K562 (cell line): ENCODE measurements around the gene NOCT. TPM values are rescaled to one million over a fixed set of nuclear protein-coding genes. Genes with fewer than 3 reads are reported as not detected.
"Not testable (repeated sequence)": the region's sequence is repeated elsewhere in the genome, so short reads cannot be mapped to it uniquely, and the experiment has no call there.

Experiments
- ATAC-seq: fragments of 200-7000 bp; cut with Tn5 transposase; 3 replicates; pipeline ENCODE4 v1.9.1; 2020; ENCODE audit warnings: moderate library complexity
- BruUV-seq: library from RNA; stranded (reverse); fragments of 400-500 nt; replicated peaks from 2 replicates; lab custom pipeline; 2021; lab: Mats Ljungman, UMichigan
- CTCF ChIA-PET: fragments of 300-600 bp; formaldehyde crosslinking; extraction: SDS; loops from one replicate; lab custom pipeline; 2021; ENCODE audit warnings: low intra/inter-chr PET ratio; lab: Yijun Ruan, JAX
- POLR2A ChIA-PET: fragments of 300-600, 350-650 bp; sonication (Branson Sonifier 250); formaldehyde crosslinking; extraction: SDS; loops from one replicate; lab custom pipeline; 2021; ENCODE audit warnings: antibody characterized with exemption, inconsistent platforms; lab: Yijun Ruan, JAX
- DNase-seq, 4 experiments: peaks; one replicate each; pipeline versions ENCODE4 v3.0.0 to v3.0.0-alpha.2; 2011 to 2018; ENCODE audit warnings: low spot score in 3 of 4, mixed read lengths in 3 of 4; ENCODE audit errors: extremely low read depth in 1 of 4
- FAIRE-seq: peaks from 2 replicates; lab custom pipeline; 2011; peaks lifted over from hg19 to GRCh38; lab: Jason Lieb, UNC
- H2AFZ ChIP-seq: 2 replicates; pipeline ENCODE4 v1.6.0; 2011; ENCODE audit warnings: low read depth, low read length, control low read depth, inconsistent platforms
- H3K27ac ChIP-seq: fragments of 200-600 bp; 3 replicates; pipeline ENCODE4 v1.8.0; 2011; ENCODE audit warnings: low read depth, mild to moderate bottlenecking, control low read depth, inconsistent platforms, low read length, moderate library complexity, mixed read lengths; ENCODE audit errors: extremely low read depth
- H3K27me3 ChIP-seq, 2 experiments: fragments of 300-600 bp in 1 of 2; 2 replicates in 1 of 2; 3 replicates in 1 of 2; pipeline versions ENCODE4 v1.6.0 to v1.8.0; 2011; ENCODE audit warnings: inconsistent platforms in 2 of 2, low read length in 2 of 2, mild to moderate bottlenecking in 1 of 2, mixed read lengths in 1 of 2, moderate library complexity in 1 of 2; ENCODE audit not compliant: control insufficient read depth in 2 of 2, insufficient read depth in 2 of 2
- H3K36me3 ChIP-seq: fragments of 300-600 bp; 3 replicates; pipeline ENCODE4 v1.8.0; 2011; ENCODE audit warnings: mild to moderate bottlenecking, low read length, inconsistent platforms; ENCODE audit not compliant: control insufficient read depth, insufficient read depth
- H3K4me1 ChIP-seq, 2 experiments: fragments of 200-600 bp in 1 of 2; replicated peaks in 1 of 2; 2 replicates in 1 of 2; 3 replicates in 1 of 2; pipeline versions ENCODE4 v1.5.1 to v1.8.0; 2011; ENCODE audit warnings: inconsistent platforms in 2 of 2, low read length in 2 of 2, mild to moderate bottlenecking in 1 of 2, mixed read lengths in 1 of 2, moderate library complexity in 1 of 2; ENCODE audit not compliant: control insufficient read depth in 2 of 2, insufficient read depth in 2 of 2
- H3K4me2 ChIP-seq: 2 replicates; pipeline ENCODE4 v1.6.1; 2011; ENCODE audit warnings: low read length, control low read depth, inconsistent platforms, mixed read lengths; ENCODE audit not compliant: insufficient read depth
- H3K4me3 ChIP-seq: fragments of 200-600 bp; sonication (generic), shearing (Covaris generic); 2 replicates; pipeline ENCODE4 v1.5.1; 2016; ENCODE audit warnings: control low read depth, inconsistent platforms
- H3K79me2 ChIP-seq: fragments of 200-600 bp; 3 replicates; pipeline ENCODE4 v1.8.0; 2011; ENCODE audit warnings: low read length, inconsistent platforms; ENCODE audit not compliant: control insufficient read depth, insufficient read depth
- H3K9ac ChIP-seq, 2 experiments: 2 replicates each; pipeline versions ENCODE4 v1.6.0 to v1.6.1; 2011; ENCODE audit warnings: low read depth in 2 of 2, low read length in 2 of 2, control low read depth in 1 of 2, inconsistent platforms in 1 of 2, mild to moderate bottlenecking in 1 of 2, mixed read lengths in 1 of 2; ENCODE audit not compliant: insufficient read depth in 1 of 2
- H3K9me1 ChIP-seq: one replicate; pipeline ENCODE4 v1.6.0; 2011; ENCODE audit warnings: inconsistent platforms, mild to moderate bottlenecking, low read length, moderate library complexity; ENCODE audit not compliant: control insufficient read depth, insufficient read depth
- H3K9me3 ChIP-seq: replicated peaks from 2 replicates; pipeline ENCODE4 v1.5.1; 2011; ENCODE audit warnings: low read depth, low read length, inconsistent platforms; ENCODE audit not compliant: control insufficient read depth, insufficient read depth
- H4K20me1 ChIP-seq: replicated peaks from 2 replicates; pipeline ENCODE4 v1.6.1; 2011; ENCODE audit warnings: low read length, inconsistent platforms, mixed read lengths; ENCODE audit not compliant: control insufficient read depth, insufficient read depth
- JUN ChIP-seq, 2 experiments: sonication (generic) in 1 of 2; formaldehyde crosslinking in 1 of 2; IDR thresholded peaks; 2 replicates each; pipeline versions ENCODE4 v1.6.1 to v1.8.0; 2012 to 2022; ENCODE audit warnings: borderline replicate concordance in 2 of 2, mild to moderate bottlenecking in 2 of 2, improper control_type of control experiment in 1 of 2, low read depth in 1 of 2, low read length in 1 of 2, missing genetic modification reagents in 1 of 2
- RBM25 ChIP-seq: fragments of 200-400 bp; formaldehyde crosslinking; IDR thresholded peaks from 2 replicates; pipeline ENCODE4 v1.6.1; 2018; ENCODE audit warnings: low read length, low read depth, moderate library complexity; ENCODE audit not compliant: severe bottlenecking
- ZNF280A ChIP-seq: fragments of 450-650 bp; IDR thresholded peaks from 2 replicates; pipeline ENCODE4 v1.6.1; 2018; ENCODE audit warnings: mild to moderate bottlenecking, low read depth; ENCODE audit not compliant: partially characterized antibody
- ZNF311 ChIP-seq: fragments of 250-450 bp; sonication (Bioruptor Pico); IDR thresholded peaks from 2 replicates; pipeline ENCODE4 v1.4.0; 2020; ENCODE audit warnings: mild to moderate bottlenecking, moderate library complexity
- WGBS: fragments of 100-300 bp; shearing (Covaris generic); methylation state at CpG from one replicate; pipeline ENCODE4 v1.1.6; 2016; ENCODE audit warnings: low coverage, mixed read lengths; ENCODE audit not compliant: insufficient coverage; ENCODE audit errors: missing lambda C conversion rate; 5-methylcytosine and 5-hydroxymethylcytosine counted together
- in situ Hi-C: fragments of 300-500 bp; cut with MboI; formaldehyde crosslinking; loops from 4 replicates; pipeline ENCODE4 v1.15.0; 2018; ENCODE audit warnings: inconsistent platforms, mixed read lengths
- intact Hi-C: fragments of 100-400 bp; cut with micrococcal nuclease; formaldehyde crosslinking; loops from 2 replicates; pipeline ENCODE4 v1.14.2; 2022
- polyA plus RNA-seq, 8 experiments: library from polyadenylated mRNA; depleted of rRNA in 4 of 8; stranded (reverse) in 5 of 8; unstranded in 3 of 8; fragments of >200 nt; fragmentation: Nextera tagmentation in 2 of 8; fragmentation: Illumina TruSeq in 1 of 8; extraction: Ambion mirVana in 2 of 8; extraction: Trizol in 1 of 8; gene quantifications; 2 replicates each; pipeline versions ENCODE4 v1.2.1 to v1.2.3, GENCODE V29; 2011 to 2014; ENCODE audit warnings: inconsistent platforms in 1 of 8, missing spikeins in 1 of 8
- total RNA-seq, 7 experiments: library from RNA; depleted of rRNA in 6 of 7; stranded (reverse); fragments of >200 nt in 6 of 7; fragmentation: Illumina TruSeq in 2 of 7; extraction: Trizol in 2 of 7; gene quantifications; 2 replicates each; pipeline versions ENCODE4 v1.2.1 to v1.2.3, GENCODE V29; 2011 to 2021; ENCODE audit warnings: low replicate concordance in 1 of 7
- TF ChIP-seq, protein P1 (sequence below), 2 experiments: fragments of 450-650 bp in 1 of 2; sonication (generic) in 1 of 2; formaldehyde crosslinking in 1 of 2; IDR thresholded peaks; 2 replicates each; pipeline versions ENCODE4 v1.7.1 to v1.9.0; 2016 to 2022; ENCODE audit warnings: inconsistent platforms in 1 of 2, mild to moderate bottlenecking in 1 of 2, missing genetic modification reagents in 1 of 2
- TF ChIP-seq, protein P2 (sequence below), 2 experiments: fragments of 450-650 bp in 1 of 2; sonication (generic) in 1 of 2; formaldehyde crosslinking in 1 of 2; IDR thresholded peaks in 1 of 2; conservative IDR thresholded peaks in 1 of 2; 2 replicates each; pipeline versions ENCODE4 v1.6.1 to v1.8.1; 2016 to 2023; ENCODE audit warnings: mild to moderate bottlenecking in 2 of 2, moderate library complexity in 2 of 2, inconsistent platforms in 1 of 2, missing genetic modification reagents in 1 of 2

NOCT gene
- total and polyA plus RNA-seq, 9 of the 15 experiments (the other 6 are each of a cell fraction or from before 2014, with no cell fraction given), result 1.3 to 20.2 (median 11.1) TPM

- TF ChIP-seq ZNF280A (peak; percentile 29), JUN (IDR thresholded peaks at IDR 0.05; ENCODE audit: borderline replicate concordance, low read depth, low read length) (peak; percentile 80), JUN (CRISPR knock-in tag; IDR thresholded peaks at IDR 0.05; ENCODE audit: borderline replicate concordance) (no peak), ZNF311 (CRISPR knock-in tag) (no peak), RBM25 (no peak)
- TF ChIP-seq, protein P1, sequence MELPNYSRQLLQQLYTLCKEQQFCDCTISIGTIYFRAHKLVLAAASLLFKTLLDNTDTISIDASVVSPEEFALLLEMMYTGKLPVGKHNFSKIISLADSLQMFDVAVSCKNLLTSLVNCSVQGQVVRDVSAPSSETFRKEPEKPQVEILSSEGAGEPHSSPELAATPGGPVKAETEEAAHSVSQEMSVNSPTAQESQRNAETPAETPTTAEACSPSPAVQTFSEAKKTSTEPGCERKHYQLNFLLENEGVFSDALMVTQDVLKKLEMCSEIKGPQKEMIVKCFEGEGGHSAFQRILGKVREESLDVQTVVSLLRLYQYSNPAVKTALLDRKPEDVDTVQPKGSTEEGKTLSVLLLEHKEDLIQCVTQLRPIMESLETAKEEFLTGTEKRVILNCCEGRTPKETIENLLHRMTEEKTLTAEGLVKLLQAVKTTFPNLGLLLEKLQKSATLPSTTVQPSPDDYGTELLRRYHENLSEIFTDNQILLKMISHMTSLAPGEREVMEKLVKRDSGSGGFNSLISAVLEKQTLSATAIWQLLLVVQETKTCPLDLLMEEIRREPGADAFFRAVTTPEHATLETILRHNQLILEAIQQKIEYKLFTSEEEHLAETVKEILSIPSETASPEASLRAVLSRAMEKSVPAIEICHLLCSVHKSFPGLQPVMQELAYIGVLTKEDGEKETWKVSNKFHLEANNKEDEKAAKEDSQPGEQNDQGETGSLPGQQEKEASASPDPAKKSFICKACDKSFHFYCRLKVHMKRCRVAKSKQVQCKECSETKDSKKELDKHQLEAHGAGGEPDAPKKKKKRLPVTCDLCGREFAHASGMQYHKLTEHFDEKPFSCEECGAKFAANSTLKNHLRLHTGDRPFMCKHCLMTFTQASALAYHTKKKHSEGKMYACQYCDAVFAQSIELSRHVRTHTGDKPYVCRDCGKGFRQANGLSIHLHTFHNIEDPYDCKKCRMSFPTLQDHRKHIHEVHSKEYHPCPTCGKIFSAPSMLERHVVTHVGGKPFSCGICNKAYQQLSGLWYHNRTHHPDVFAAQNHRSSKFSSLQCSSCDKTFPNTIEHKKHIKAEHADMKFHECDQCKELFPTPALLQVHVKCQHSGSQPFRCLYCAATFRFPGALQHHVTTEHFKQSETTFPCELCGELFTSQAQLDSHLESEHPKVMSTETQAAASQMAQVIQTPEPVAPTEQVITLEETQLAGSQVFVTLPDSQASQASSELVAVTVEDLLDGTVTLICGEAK (IDR thresholded peaks at IDR 0.05), result no peak
- TF ChIP-seq, protein P1 (CRISPR knock-in tag; IDR thresholded peaks at IDR 0.05), result no peak
- TF ChIP-seq, protein P2, sequence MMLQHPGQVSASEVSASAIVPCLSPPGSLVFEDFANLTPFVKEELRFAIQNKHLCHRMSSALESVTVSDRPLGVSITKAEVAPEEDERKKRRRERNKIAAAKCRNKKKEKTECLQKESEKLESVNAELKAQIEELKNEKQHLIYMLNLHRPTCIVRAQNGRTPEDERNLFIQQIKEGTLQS (IDR thresholded peaks at IDR 0.05), result peak; percentile 75
- TF ChIP-seq, protein P2 (CRISPR knock-in tag; conservative IDR thresholded peaks at IDR 0.05), result no peak
Measured at GRCh38 chr4:139007640-139008039, 7.9 kb upstream of the NOCT start (continued).

GRCh38 chr4:139008278-139008677 is 7.3 kb upstream of the NOCT start:
- CTCF ChIA-PET, H3K36me3 ChIP-seq, DNase-seq, H3K4me2 ChIP-seq, BruUV-seq, H2AFZ ChIP-seq, ATAC-seq, H3K79me2 ChIP-seq, H3K9ac ChIP-seq, H3K27ac ChIP-seq, H3K27me3 ChIP-seq, intact Hi-C loops, FAIRE-seq, in situ Hi-C loops, H4K20me1 ChIP-seq, H3K4me3 ChIP-seq, H3K9me3 ChIP-seq, POLR2A ChIA-PET, H3K4me1 ChIP-seq, H3K9me1 ChIP-seq: not testable (repeated sequence)
- WGBS, result 70% methylated on average over 5 of the region's 7 CpGs
